VCaP (cell line): ENCODE measurements around the gene BCKDHB.
"Not testable (repeated sequence)": the region's sequence is repeated elsewhere in the genome, so short reads cannot be mapped to it uniquely, and the experiment has no call there.

Experiments used
- H3K27ac ChIP-seq: fragments of 450-650 bp; 2 replicates; pipeline ENCODE4 v1.5.1; 2017
- CTCF ChIP-seq: fragments of 450-650 bp; conservative IDR thresholded peaks from 2 replicates; pipeline ENCODE4 v1.5.1; 2017; ENCODE audit warnings: mild to moderate bottlenecking, moderate library complexity

Gene BCKDHB

GRCh38 chr6:80234401-80234800, 127.9 kb downstream of the BCKDHB start:
- no peak overlapping the region for H3K27ac ChIP-seq
- no peak for TF ChIP-seq CTCF

GRCh38 chr6:80234908-80235307, 128.4 kb downstream of the BCKDHB start:
- TF ChIP-seq CTCF = no peak
- H3K27ac ChIP-seq = no peak overlapping the region

GRCh38 chr6:80235647-80236046, 129.2 kb downstream of the BCKDHB start:
- TF ChIP-seq CTCF = no peak
- no peak overlapping the region for H3K27ac ChIP-seq

GRCh38 chr6:80238754-80239153, 132.3 kb downstream of the BCKDHB start:
- H3K27ac ChIP-seq = not testable (repeated sequence)

GRCh38 chr6:80245043-80245442, 138.6 kb downstream of the BCKDHB start:
- no peak for TF ChIP-seq CTCF

GRCh38 chr6:80249897-80250296, 143.4 kb downstream of the BCKDHB start:
- TF ChIP-seq CTCF = no peak
- H3K27ac ChIP-seq = no peak overlapping the region

More at GRCh38 chr6:80245043-80245442, 138.6 kb downstream of the BCKDHB start:
- H3K27ac ChIP-seq = no peak overlapping the region

- H3K27ac ChIP-seq = no peak overlapping the region
- TF ChIP-seq CTCF = no peak
Observed at GRCh38 chr6:80250391-80250997, 144.0 kb downstream of the BCKDHB start.

- TF ChIP-seq CTCF = no peak
- no peak overlapping the region for H3K27ac ChIP-seq
Observed at GRCh38 chr6:80251321-80251720, 144.8 kb downstream of the BCKDHB start.
